Esophagus squamous epithelium (tissue), 5 donors: ENCODE results near the gene SYP. TPM values are rescaled to one million over a fixed set of nuclear protein-coding genes. Genes with fewer than 3 reads are reported as not detected.

Experiments
- DNase-seq: peaks from one replicate; lab custom pipeline; 2025; lab: John Stamatoyannopoulos, UW
- H3K27ac ChIP-seq, 4 donors: fragments of 200-600 bp; sonication (generic); one replicate each; pipeline ENCODE4 v1.5.1; 2016 to 2019; ENCODE audit warnings: mild to moderate bottlenecking in 1 of 4
- H3K27me3 ChIP-seq, 4 donors: fragments of 200-600 bp; sonication (generic); 1 replicate in 3 of 4; 2 replicates in 1 of 4; pipeline versions ENCODE4 v1.5.1 to v1.6.0; 2017 to 2021; ENCODE audit warnings: antibody characterized with exemption in 1 of 4
- H3K36me3 ChIP-seq, 3 donors: fragments of 200-600 bp; sonication (generic); one replicate each; pipeline ENCODE4 v1.5.1; 2016 to 2019
- H3K4me1 ChIP-seq, 3 donors: fragments of 200-600 bp; sonication (generic); one replicate each; pipeline ENCODE4 v1.5.1; 2017 to 2019
- H3K4me3 ChIP-seq, 4 donors: fragments of 200-600 bp; sonication (generic); 1 replicate in 3 of 4; 2 replicates in 1 of 4; pipeline ENCODE4 v1.5.1; 2016 to 2019; ENCODE audit warnings: mild to moderate bottlenecking in 2 of 4, moderate library complexity in 1 of 4
- H3K9me3 ChIP-seq, 3 donors: fragments of 200-600 bp; sonication (generic); one replicate each; pipeline ENCODE4 v1.5.1; 2016 to 2019
- POLR2A ChIP-seq, 4 donors: fragments of 450-650 bp; IDR thresholded peaks; one replicate each; pipeline ENCODE4 v1.6.1; 2017; ENCODE audit warnings: antibody characterized with exemption in 4 of 4, mild to moderate bottlenecking in 4 of 4, moderate library complexity in 3 of 4
- WGBS, 2 donors: methylation state at CpG; one replicate each; pipeline ENCODE4 v1.1.5; 2018; 5-methylcytosine and 5-hydroxymethylcytosine counted together
- intact Hi-C: fragments of 100-400 bp; cut with DNase I; formaldehyde crosslinking; loops from one replicate; pipeline ENCODE4 v1.15.0; 2022
- total RNA-seq, 4 donors: library from RNA; depleted of rRNA; stranded (reverse); fragments of >200 nt; gene quantifications; one replicate each; pipeline ENCODE4 v1.1.0, GENCODE V29; 2016
- TF ChIP-seq, protein P1 (sequence below), 6 experiments: fragments of 450-650 bp in 4 of 6; fragments of 200-600 bp in 2 of 6; sonication (generic) in 2 of 6; IDR thresholded peaks; one replicate each; pipeline ENCODE4 v1.5.1; 2016 to 2019; ENCODE audit warnings: antibody characterized with exemption in 6 of 6, mild to moderate bottlenecking in 4 of 6, moderate library complexity in 4 of 6
- donor health status: DM: yes; HTN: yes; CAD: no.

The SYP gene
- total RNA-seq, 4 donors from 2014 or later, result 0.15 to 0.57 (median 0.37) TPM

DNA sequence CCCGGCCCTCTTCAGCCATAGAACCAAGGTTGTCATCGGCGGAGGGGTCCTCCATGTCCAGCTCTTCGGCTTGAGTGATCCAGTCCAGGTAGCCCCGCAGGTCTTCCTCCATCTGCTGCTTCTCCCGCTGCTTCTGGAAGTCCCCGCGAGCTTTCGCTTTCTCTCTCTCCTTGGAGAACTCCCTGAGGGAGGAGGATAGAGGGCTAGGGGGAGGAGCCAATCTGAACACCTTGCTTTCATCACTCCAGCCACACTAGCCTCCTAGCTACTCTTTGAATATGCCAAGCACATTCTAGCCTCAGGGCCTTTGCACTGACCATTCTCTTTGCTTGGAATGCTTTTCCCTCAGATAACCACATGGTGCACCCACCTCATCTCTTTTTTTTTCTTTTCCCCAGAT is 27.0 kb upstream of the SYP start:
- no peaks in the 10 kb centered on the region for H3K27me3 ChIP-seq
- peaks cover 0 to 14% (median 4%) of the 10 kb centered on the region in 3 donors for H3K4me1 ChIP-seq
- no peak for DNase-seq
- TF ChIP-seq, protein P1, sequence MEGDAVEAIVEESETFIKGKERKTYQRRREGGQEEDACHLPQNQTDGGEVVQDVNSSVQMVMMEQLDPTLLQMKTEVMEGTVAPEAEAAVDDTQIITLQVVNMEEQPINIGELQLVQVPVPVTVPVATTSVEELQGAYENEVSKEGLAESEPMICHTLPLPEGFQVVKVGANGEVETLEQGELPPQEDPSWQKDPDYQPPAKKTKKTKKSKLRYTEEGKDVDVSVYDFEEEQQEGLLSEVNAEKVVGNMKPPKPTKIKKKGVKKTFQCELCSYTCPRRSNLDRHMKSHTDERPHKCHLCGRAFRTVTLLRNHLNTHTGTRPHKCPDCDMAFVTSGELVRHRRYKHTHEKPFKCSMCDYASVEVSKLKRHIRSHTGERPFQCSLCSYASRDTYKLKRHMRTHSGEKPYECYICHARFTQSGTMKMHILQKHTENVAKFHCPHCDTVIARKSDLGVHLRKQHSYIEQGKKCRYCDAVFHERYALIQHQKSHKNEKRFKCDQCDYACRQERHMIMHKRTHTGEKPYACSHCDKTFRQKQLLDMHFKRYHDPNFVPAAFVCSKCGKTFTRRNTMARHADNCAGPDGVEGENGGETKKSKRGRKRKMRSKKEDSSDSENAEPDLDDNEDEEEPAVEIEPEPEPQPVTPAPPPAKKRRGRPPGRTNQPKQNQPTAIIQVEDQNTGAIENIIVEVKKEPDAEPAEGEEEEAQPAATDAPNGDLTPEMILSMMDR (IDR thresholded peaks at IDR 0.05), result no peak
- no peak for TF ChIP-seq POLR2A (IDR thresholded peaks at IDR 0.05)
- 60 to 77% methylated on average over 3 to 5 of the region's 9 CpGs for WGBS, 2 donors
- no peak overlapping the region for H3K27ac ChIP-seq
- H3K4me3 ChIP-seq, result no peak overlapping the region
- intact Hi-C loops, result no loop called here
- no peaks in the 10 kb centered on the region for H3K9me3 ChIP-seq
- no peaks in the 10 kb centered on the region for H3K36me3 ChIP-seq

DNA sequence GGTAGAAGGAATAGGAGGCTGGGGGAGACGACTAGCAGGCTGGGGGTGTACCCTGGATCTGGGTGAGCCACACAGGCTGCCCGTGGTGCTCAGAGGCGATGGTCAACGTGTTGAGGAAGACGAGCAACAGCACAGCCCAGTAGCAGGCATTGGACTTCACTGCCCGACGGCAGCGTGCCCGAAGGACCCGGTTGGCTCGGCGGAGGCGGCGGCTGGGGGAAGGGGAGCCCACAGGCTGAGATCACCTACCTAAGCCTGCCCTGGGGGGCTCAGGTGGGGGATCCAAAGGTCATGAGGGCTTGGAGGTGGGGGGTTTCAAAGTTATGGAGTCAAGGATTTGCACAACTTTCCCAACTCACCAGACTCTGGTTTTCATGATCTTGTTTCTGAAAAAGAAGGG is 25.9 kb upstream of the SYP start:
- WGBS, 2 donors, result 20 to 85% methylated on average over 2 to 12 of the region's 14 CpGs
- intact Hi-C loops, result no loop called here
- H3K27me3 ChIP-seq, result no peaks in the 10 kb centered on the region
- H3K4me3 ChIP-seq, result no peak overlapping the region
- no peaks in the 10 kb centered on the region for H3K36me3 ChIP-seq
- peaks cover 0 to 11% (median 0%) of the 10 kb centered on the region in 3 donors for H3K4me1 ChIP-seq
- H3K27ac ChIP-seq, result no peak overlapping the region
- H3K9me3 ChIP-seq, result no peaks in the 10 kb centered on the region
- no peak for DNase-seq
- TF ChIP-seq, protein P1 (IDR thresholded peaks at IDR 0.05), result no peak
- no peak for TF ChIP-seq POLR2A (IDR thresholded peaks at IDR 0.05)

DNA sequence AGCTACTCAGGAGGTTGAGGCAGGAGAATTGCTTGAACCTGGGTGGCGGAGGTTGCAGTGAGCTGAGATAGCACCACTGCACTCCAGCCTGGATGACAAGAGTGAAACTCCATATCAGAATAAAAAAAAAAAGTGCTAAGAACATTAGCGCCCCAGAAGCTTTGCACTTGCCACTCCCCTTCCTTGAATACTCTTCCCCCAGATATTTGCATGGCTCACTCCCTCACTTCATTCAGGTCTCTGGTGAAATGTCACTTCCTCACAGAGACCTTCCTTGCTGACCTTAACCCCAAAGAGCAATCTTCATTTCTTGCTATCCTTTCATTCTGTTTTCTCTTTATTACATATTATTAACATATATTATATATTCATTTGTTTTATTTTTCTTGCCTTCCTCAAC is 21.9 kb upstream of the SYP start:
- intact Hi-C loops, result no loop called here

DNA sequence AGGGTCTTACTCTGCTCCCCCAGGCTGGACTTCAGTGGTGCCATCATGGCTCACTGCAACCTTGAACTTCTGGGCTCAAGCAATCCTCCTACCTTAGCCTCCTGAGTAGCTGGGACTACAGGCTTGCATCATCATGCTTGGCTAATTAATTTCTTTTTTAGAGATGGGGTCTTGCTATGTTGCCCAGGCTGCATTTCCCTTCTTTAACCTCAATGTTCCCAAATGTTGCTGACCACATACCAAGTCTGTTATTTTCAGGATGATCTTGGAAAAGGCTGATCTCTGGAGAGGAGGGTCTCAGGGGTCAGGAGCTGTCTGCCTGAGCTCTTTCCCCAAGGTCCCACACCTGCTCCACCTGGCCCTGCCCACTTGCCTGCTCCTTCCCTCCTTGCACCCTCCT is 20.1 kb upstream of the SYP start:
- no peak for TF ChIP-seq POLR2A (IDR thresholded peaks at IDR 0.05)
- TF ChIP-seq, protein P1 (IDR thresholded peaks at IDR 0.05), result no peak
- no peak for DNase-seq

More for the DNA sequence above, 21.9 kb upstream of the SYP start:
- H3K9me3 ChIP-seq, result no peaks in the 10 kb centered on the region
- H3K36me3 ChIP-seq, result no peaks in the 10 kb centered on the region
- DNase-seq, result no peak
- no peaks in the 10 kb centered on the region for H3K4me1 ChIP-seq
- no peak overlapping the region for H3K4me3 ChIP-seq
- no peak overlapping the region for H3K27ac ChIP-seq
- TF ChIP-seq, protein P1 (IDR thresholded peaks at IDR 0.05), result no peak
- no peak for TF ChIP-seq POLR2A (IDR thresholded peaks at IDR 0.05)
- no peaks in the 10 kb centered on the region for H3K27me3 ChIP-seq
- WGBS, 2 donors, result 70 to 81% methylated on average over 2 of the region's 2 CpGs

DNA sequence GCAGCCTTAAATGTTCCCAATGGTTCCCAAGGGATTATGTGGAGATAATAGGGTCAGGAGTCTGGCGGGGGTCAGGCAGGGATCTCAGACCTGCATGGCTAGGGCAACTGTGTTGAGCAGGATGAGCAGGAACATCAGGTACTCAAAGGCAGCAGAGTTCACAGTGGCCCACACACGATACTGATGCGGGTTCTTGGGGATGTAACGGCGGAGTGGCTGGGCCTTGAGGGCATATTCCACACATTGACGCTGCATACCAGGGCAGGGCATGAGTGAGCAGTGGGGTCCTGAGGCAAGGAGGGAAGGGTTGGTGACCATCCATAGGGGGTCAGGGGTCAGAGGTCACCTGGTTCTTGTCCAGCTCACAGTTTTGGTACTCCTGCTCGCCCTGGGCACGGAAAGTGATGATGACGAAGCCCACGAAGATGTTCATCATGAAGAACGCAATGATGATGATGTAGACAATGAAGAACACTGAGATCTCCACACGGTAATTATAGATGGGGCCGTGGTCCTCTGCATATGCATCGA is 15.1 kb upstream of the SYP start:
- Histone ChIP-seq H3K4me3 (no peak overlapping the region), H3K27me3 (peaks cover 0 to 5% (median 0%) of the 10 kb centered on the region in 4 donors), H3K9me3 (no peaks in the 10 kb centered on the region), H3K27ac (no peak overlapping the region), H3K36me3 (no peaks in the 10 kb centered on the region), H3K4me1 (no peaks in the 10 kb centered on the region)
- 78 to 80% methylated on average over 8 of the region's 14 CpGs for WGBS, 2 donors
- DNase-seq, result no peak
- TF ChIP-seq POLR2A (IDR thresholded peaks at IDR 0.05), result no peak
- TF ChIP-seq, protein P1 (IDR thresholded peaks at IDR 0.05), result no peak
- intact Hi-C loops, result no loop called here

More for the DNA sequence above, 20.1 kb upstream of the SYP start:
- H3K9me3 ChIP-seq, result no peaks in the 10 kb centered on the region
- H3K27ac ChIP-seq, result no peak overlapping the region
- no peaks in the 10 kb centered on the region for H3K27me3 ChIP-seq
- no peaks in the 10 kb centered on the region for H3K36me3 ChIP-seq
- H3K4me3 ChIP-seq, result no peak overlapping the region
- no peaks in the 10 kb centered on the region for H3K4me1 ChIP-seq
- intact Hi-C loops, result no loop called here
